GM18508 (cell line): ENCODE measurements around the gene TAOK3.
"Not testable (repeated sequence)": the region's sequence is repeated elsewhere in the genome, so short reads cannot be mapped to it uniquely, and the experiment has no call there.

Experiments
- ATAC-seq: cut with Tn5 transposase; IDR thresholded peaks from one replicate; pipeline ENCODE4 v1.9.1; 2021; ENCODE audit warnings: moderate number of reproducible peaks; ENCODE audit not compliant: insufficient read depth, unreplicated experiment

The TAOK3 gene

DNA sequence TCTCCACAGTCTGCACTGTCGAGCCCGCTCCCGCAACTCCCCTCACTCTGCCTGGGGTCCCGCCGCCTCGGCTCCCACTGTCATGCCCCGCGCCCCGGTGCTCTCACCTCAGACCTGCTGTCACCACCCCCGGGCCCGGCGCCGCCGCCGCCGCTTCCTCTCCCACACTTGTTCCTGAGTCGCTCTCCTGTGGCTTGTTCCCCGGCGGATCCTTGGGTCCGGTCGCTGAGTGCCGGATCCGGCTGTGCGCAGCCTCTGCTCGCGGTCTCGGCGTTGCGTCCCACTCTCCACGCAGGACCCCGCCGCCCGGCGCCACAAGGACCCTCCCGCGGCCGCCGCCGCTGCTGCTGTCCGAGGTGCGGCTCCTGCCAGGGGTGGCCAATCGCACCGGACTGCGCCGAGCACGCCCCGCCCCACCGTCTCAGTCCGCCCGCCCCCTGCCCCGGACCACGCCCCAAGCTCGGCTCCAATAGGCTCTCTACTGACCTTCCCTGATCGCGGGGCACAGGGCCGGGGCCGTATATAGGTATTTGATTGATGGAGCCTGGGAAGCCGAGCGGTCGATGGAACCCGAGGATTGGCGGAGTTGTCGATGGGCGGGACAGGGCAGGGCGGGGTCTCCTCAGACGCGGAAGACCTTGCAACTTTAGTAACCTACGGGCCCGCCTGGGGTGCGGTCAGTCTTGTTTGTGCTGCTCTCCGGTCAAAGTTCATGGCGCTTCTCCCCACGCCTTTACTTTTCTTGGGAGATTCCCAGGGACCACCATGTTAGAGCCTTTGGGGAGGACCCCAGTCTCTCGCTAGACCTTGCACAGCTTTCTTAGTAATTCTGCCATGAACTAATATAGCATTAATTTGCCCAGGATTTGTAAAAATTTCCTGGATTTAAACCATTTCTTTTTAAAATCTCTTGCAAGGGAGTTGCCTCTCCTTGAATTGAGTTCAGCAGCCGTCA is at the start of gene TAOK3:
Gene TAOK3 (minus strand): TSS at position 367 of the 955 bp plus-strand sequence. CDS start 117,340 bp downstream, outside the sequence.
- ATAC-seq, result peak; percentile 69

GRCh38 chr12:118420673-118421072 is 48.0 kb upstream of the TAOK3 start:
- ATAC-seq, result no peak

GRCh38 chr12:118418385-118419057 is 45.8 kb upstream of the TAOK3 start:
- ATAC-seq, result no peak

DNA sequence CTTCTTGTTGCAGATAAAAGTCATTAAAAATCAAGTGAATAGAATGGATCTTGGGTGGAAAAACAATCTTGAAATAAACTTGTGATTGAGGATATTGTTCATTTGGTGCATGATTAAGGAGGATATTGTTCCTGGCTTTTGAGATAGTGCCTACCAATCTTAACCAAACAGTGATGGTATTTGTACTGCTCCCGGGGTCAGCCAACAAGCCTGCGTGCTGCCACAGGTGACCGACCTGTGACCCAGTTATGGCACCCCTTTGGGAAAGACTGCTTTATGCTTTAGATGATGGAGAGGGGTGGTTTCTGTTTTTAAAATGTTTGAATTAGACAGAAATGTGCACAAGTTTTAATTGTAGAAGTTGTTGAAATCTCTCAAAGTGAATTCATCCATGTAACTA is 45.2 kb upstream of the TAOK3 start:
- ATAC-seq, result no peak

- ATAC-seq, result no peak
Observed at GRCh38 chr12:118409834-118410233, 37.1 kb upstream of the TAOK3 start.

- not testable (repeated sequence) for ATAC-seq
Observed at GRCh38 chr12:118408241-118408640, 35.5 kb upstream of the TAOK3 start.

DNA sequence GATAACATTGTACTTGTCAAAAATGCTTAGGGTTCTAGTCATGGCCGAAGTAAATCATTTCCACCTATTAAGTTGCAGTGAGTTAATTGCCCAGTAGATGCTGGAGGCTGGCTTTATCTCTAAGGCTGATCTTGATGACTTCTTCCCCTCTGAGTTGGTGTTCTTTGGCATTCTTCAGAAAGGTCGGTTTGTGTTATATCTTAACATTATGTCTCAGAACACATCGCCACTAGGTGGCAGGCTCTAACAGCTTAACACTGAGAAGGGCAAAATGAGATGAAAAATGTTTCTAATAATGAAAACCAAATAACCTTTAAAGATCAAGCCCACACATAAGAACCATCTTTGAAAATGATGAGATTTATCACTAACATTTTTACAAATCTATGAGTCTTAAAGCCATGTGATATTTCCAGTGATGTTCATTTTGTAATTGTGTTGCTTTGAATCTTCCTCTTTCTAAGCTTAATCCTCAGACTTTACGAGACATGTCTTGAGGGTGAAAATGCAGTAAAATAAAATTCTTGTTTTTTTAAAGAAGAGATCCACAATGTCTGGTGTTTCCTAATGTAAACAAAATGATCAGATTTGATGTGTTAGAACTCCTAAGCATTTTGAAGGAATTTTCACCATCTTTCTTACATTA is 32.3 kb upstream of the TAOK3 start:
- no peak for ATAC-seq

DNA sequence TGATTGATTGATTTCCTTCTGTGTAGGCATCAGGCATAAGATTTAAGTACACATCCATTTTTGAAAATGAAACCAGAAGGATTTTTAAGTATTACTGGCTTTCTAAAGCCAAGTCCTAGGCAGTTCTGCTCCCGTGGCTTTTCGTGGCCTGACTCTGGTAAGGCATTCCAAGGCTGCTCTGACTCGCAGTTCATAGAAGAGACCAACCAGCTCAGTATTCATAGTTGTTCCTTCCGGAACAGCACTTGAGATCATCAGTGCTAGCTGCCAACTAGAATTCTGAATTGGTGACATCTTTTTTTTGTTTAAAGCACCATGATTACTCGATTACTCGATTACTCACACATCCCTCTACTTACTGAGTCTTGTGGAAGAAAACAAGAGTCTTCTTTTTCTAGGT is 29.5 kb upstream of the TAOK3 start:
- ATAC-seq, result no peak

GRCh38 chr12:118398940-118399339 is 26.2 kb upstream of the TAOK3 start:
- no peak for ATAC-seq

DNA sequence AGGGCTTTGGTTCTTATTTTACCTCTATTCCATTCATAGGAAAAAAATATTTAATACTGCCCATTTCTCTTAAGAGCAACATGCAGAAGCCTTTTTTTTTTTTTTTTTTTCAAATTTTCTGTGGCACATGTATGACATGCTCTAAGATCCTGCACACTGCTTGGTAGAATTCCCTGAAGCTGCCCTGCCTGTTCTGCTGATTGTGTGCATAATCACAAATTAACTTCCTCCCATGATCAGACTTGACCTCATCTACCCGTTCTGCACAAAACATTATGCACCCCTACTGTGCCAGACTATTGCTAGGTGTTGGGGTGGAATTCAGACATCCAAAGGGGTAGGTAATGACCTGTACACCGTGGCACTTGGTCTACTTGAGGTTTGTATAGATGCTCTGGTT is 25.8 kb upstream of the TAOK3 start:
- no peak for ATAC-seq

GRCh38 chr12:118397708-118398440 is 25.2 kb upstream of the TAOK3 start:
- ATAC-seq, result no peak

- no peak for ATAC-seq
Observed at GRCh38 chr12:118391836-118392235, 19.1 kb upstream of the TAOK3 start.

- no peak for ATAC-seq
Observed at GRCh38 chr12:118391424-118391823, 18.7 kb upstream of the TAOK3 start.

GRCh38 chr12:118377884-118378470 is 5.3 kb upstream of the TAOK3 start:
- no peak for ATAC-seq

DNA sequence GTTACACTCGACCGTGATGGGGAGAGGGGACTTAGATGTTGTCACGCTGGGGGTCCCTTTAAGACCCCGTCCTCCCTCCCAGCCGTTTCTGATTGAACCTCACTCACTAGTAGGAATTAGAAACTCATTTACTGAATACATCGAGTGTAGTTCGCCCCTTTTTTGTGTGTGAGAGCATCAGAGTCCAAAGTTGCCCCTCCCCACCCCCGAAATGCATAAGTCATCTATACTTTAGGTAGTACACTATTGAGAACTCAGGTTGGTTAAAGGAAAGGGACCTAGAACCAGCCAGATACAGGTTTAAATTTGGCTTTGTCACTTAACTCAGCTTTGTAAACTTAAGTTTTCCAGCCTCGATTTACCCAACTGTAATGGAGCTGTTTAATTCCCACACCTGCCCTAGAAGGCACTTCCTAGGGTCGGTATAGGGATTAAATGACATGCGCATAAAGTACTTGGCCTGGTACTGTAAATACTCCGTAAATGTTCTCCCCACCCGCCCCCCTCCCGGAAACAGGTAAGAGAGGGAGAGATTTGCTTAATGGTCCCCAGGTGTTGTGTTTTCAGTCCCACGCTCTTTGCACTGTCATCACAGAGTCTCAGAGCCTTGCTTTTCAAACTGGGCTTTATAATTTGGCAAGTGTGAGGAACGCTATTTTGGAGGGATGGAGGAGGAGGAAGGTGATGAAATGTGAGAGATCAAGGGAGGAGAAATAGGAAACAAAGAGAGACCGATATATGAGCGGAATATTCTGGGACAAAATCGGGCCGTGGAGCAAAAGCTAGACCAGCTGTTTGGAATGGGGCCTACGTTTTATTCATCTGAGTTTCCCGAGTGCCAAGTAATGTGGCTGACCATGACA is 4.5 kb upstream of the TAOK3 start:
- no peak for ATAC-seq

GRCh38 chr12:118376089-118377020 is 3.6 kb upstream of the TAOK3 start, which contains the start of gene SUDS3:
Gene SUDS3 (plus strand): TSS chr12:118376555. CDS start chr12:118376692, 137 bp downstream.
- no peak for ATAC-seq

DNA sequence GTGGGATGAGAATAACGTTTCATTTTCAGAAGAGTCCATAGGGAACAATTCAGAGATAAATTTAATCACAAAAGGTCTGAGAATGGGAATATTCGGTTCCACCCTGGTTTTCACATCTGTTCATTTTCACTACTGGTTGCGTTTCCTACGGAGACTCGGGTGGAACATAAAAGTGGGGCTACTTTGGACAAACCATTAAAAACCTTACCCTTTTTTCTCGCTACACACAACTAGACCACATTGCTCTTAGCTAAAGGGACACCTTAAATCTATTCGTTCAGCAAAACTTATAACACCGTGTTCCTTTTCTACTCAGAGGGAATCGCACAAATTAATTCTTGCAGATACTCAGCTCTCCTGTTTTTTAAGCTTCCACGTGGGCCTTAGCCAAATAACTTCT is 2.6 kb upstream of the TAOK3 start:
- ATAC-seq, result no peak

- ATAC-seq, result no peak
Observed at GRCh38 chr12:118374909-118375308, 2.2 kb upstream of the TAOK3 start.
